Mesenchymal stem cell (in vitro differentiated cells and primary cell): ENCODE measurements around the gene LRIG1.

Experiments used
- DNase-seq: peaks from one replicate; pipeline ENCODE4 v3.0.0-alpha.2; 2013
- H2AFZ ChIP-seq: one replicate; pipeline ENCODE4 v1.6.1; 2013; ENCODE audit warnings: low read depth, mild to moderate bottlenecking, control low read depth, inconsistent platforms, low read length, moderate library complexity
- H2AK5ac ChIP-seq: 2 replicates; pipeline ENCODE4 v1.6.1; 2013; ENCODE audit warnings: low read length, moderate library complexity, mild to moderate bottlenecking, inconsistent platforms; ENCODE audit not compliant: severe bottlenecking
- H2BK120ac ChIP-seq: one replicate; pipeline ENCODE4 v1.6.1; 2013; ENCODE audit warnings: low read depth, mild to moderate bottlenecking, inconsistent platforms, low read length, moderate library complexity
- H2BK12ac ChIP-seq, 2 experiments: one replicate each; pipeline ENCODE4 v1.6.1; 2013; ENCODE audit warnings: inconsistent platforms in 2 of 2, low read length in 2 of 2, mild to moderate bottlenecking in 2 of 2, moderate library complexity in 2 of 2, control low read depth in 1 of 2
- H2BK15ac ChIP-seq: one replicate; pipeline ENCODE4 v1.6.1; 2013; ENCODE audit warnings: mild to moderate bottlenecking, low read depth, inconsistent platforms; ENCODE audit not compliant: poor library complexity, severe bottlenecking
- H2BK5ac ChIP-seq: 2 replicates; pipeline ENCODE4 v1.6.1; 2013; ENCODE audit warnings: low read depth, mild to moderate bottlenecking, low read length, control low read depth, inconsistent platforms; ENCODE audit not compliant: poor library complexity, severe bottlenecking
- H3K14ac ChIP-seq, 2 experiments: one replicate each; pipeline ENCODE4 v1.6.1; 2013; ENCODE audit warnings: inconsistent platforms in 2 of 2, low read length in 2 of 2, control low read depth in 1 of 2, mild to moderate bottlenecking in 1 of 2, moderate library complexity in 1 of 2
- H3K18ac ChIP-seq, 2 experiments: one replicate each; pipeline ENCODE4 v1.6.1; 2013; ENCODE audit warnings: inconsistent platforms in 2 of 2, low read length in 2 of 2, control low read depth in 1 of 2, low read depth in 1 of 2, mild to moderate bottlenecking in 1 of 2
- H3K23ac ChIP-seq, 2 experiments: one replicate each; pipeline ENCODE4 v1.6.1; 2013; ENCODE audit warnings: inconsistent platforms in 2 of 2, low read length in 2 of 2, mild to moderate bottlenecking in 2 of 2, moderate library complexity in 2 of 2, control low read depth in 1 of 2
- H3K27ac ChIP-seq: 2 replicates; pipeline ENCODE4 v1.5.1; 2013; ENCODE audit warnings: mild to moderate bottlenecking, moderate library complexity, low read length, control low read depth, inconsistent platforms; ENCODE audit not compliant: poor library complexity, severe bottlenecking
- H3K27me3 ChIP-seq, 2 experiments: 2 replicates each; pipeline versions ENCODE4 v1.6.1 to v1.7.0; 2013; ENCODE audit warnings: low read length in 2 of 2, mild to moderate bottlenecking in 2 of 2, moderate library complexity in 2 of 2, control low read depth in 1 of 2, inconsistent platforms in 1 of 2; ENCODE audit not compliant: control insufficient read depth in 1 of 2, insufficient read depth in 1 of 2
- H3K36me3 ChIP-seq, 2 experiments: 2 replicates each; pipeline versions ENCODE4 v1.6.1 to v1.7.0; 2013; ENCODE audit warnings: low read length in 2 of 2, control low read depth in 1 of 2, inconsistent platforms in 1 of 2, low read depth in 1 of 2, mild to moderate bottlenecking in 1 of 2; ENCODE audit not compliant: insufficient read depth in 2 of 2, control insufficient read depth in 1 of 2
- H3K4ac ChIP-seq, 2 experiments: one replicate each; pipeline ENCODE4 v1.6.1; 2013; ENCODE audit warnings: inconsistent platforms in 2 of 2, low read length in 2 of 2, mild to moderate bottlenecking in 2 of 2, moderate library complexity in 2 of 2, control low read depth in 1 of 2, low read depth in 1 of 2
- H3K4me1 ChIP-seq: 2 replicates; pipeline ENCODE4 v1.6.1; 2013; ENCODE audit warnings: low read depth, low read length, control low read depth; ENCODE audit not compliant: control insufficient read depth, insufficient read depth
- H3K4me2 ChIP-seq: 2 replicates; pipeline ENCODE4 v1.6.1; 2013; ENCODE audit warnings: low read length, mild to moderate bottlenecking, inconsistent platforms; ENCODE audit not compliant: poor library complexity, severe bottlenecking
- H3K4me3 ChIP-seq, 2 experiments: 2 replicates each; pipeline versions ENCODE4 v1.5.1 to v1.7.0; 2013; ENCODE audit warnings: low read length in 2 of 2, mild to moderate bottlenecking in 2 of 2, control low read depth in 1 of 2, low read depth in 1 of 2; ENCODE audit not compliant: insufficient read depth in 1 of 2
- H3K79me1 ChIP-seq: replicated peaks from 2 replicates; pipeline ENCODE4 v1.6.1; 2013; ENCODE audit warnings: mild to moderate bottlenecking, control low read depth, low read length, inconsistent platforms; ENCODE audit not compliant: poor library complexity, severe bottlenecking
- H3K9ac ChIP-seq: 2 replicates; pipeline ENCODE4 v1.7.0; 2013; ENCODE audit warnings: mild to moderate bottlenecking, low read length, moderate library complexity
- H3K9me3 ChIP-seq: 2 replicates; pipeline ENCODE4 v1.7.0; 2013; ENCODE audit warnings: mild to moderate bottlenecking, low read length; ENCODE audit not compliant: control insufficient read depth
- H4K8ac ChIP-seq: one replicate; pipeline ENCODE4 v1.6.1; 2013; ENCODE audit warnings: inconsistent platforms, mild to moderate bottlenecking, low read length, moderate library complexity
- H4K91ac ChIP-seq: one replicate; pipeline ENCODE4 v1.6.1; 2013; ENCODE audit warnings: mild to moderate bottlenecking, low read length, inconsistent platforms
- WGBS: methylation state at CpG from one replicate; pipeline ENCODE4 v1.1.7; 2013; ENCODE audit warnings: mixed read lengths; 5-methylcytosine and 5-hydroxymethylcytosine counted together

Gene LRIG1

DNA sequence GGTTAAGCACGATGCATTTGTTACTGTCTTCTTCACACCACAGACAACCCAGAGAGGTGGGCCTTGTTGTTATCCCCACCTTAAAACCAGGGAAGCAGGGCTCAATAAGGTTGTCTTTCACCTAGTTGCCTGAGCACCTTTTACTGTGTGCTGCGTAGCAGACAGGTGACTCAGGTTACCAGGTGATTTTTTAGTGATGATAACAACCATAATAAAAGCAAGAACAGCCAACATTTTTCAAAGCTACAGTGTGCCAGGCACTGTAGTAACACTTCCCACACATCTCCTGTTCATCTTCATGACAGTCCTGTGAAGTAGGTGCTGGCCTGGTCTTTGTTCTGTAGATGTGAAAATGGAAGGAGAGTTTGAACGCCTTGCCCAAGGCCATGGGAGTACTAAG, 147.8 kb downstream of the LRIG1 start:
- no peak overlapping the region for H4K91ac ChIP-seq

DNA sequence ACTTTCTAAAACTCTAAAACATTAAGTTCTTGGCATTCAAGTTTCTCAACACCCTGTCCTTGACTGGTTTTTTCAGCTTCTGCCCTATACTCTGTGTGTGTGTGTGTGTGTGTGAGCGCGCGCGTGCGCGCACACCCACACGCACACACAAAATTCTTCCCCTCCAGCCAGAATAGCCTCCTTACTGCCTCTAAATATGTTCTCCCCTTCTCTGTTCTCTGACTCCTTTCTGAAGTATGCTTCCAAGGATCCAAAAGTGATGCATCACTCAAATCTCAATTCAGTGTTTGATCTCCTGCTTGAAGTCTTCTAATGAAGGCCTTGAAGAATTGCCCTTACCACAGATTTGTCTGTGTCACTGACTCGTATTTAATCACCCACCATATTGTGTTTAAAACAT, 150.2 kb downstream of the LRIG1 start:
- H2BK15ac ChIP-seq: no peak overlapping the region
- no peak overlapping the region for H3K18ac ChIP-seq
- no peak overlapping the region for H4K8ac ChIP-seq
- H3K9me3 ChIP-seq: no peaks in the 10 kb centered on the region
- peak overlapping the region; percentile 53 for H2AK5ac ChIP-seq
- H3K14ac ChIP-seq: no peak overlapping the region
- peaks cover 0 to 3% of the 10 kb centered on the region in 2 experiments for H3K36me3 ChIP-seq
- H3K23ac ChIP-seq: no peak overlapping the region
- no peak overlapping the region for H3K9ac ChIP-seq
- no peak overlapping the region for H4K91ac ChIP-seq
- whole genome bisulfite sequencing: 100% methylated on average over 1 of the region's 8 CpGs
- H2BK5ac ChIP-seq: no peak overlapping the region
- H3K27me3 ChIP-seq: no peaks in the 10 kb centered on the region
- peaks cover 1% of the 10 kb centered on the region for H3K79me1 ChIP-seq
- no peak overlapping the region for H3K4me3 ChIP-seq
- H2AFZ ChIP-seq: no peak overlapping the region
- H3K4me2 ChIP-seq: no peak overlapping the region
- H3K4ac ChIP-seq: no peak overlapping the region
- DNase-seq: no peak
- H2BK120ac ChIP-seq: no peak overlapping the region
- no peak overlapping the region for H3K27ac ChIP-seq
- H3K4me1 ChIP-seq: peaks cover 4% of the 10 kb centered on the region
- no peak overlapping the region for H2BK12ac ChIP-seq

More for the DNA sequence above, 147.8 kb downstream of the LRIG1 start:
- Histone ChIP-seq H2AK5ac (peak overlapping the region; percentile 62), H2BK15ac (no peak overlapping the region), H3K4me2 (no peak overlapping the region), H3K27ac (peak overlapping the region; percentile 60), H2AFZ (no peak overlapping the region), H3K9me3 (no peaks in the 10 kb centered on the region), H3K79me1 (peaks cover 1% of the 10 kb centered on the region), H3K18ac (no peak overlapping the region), H2BK120ac (no peak overlapping the region), H3K9ac (no peak overlapping the region), H2BK12ac (no peak overlapping the region), H3K4me3 (no peak overlapping the region), H4K8ac (no peak overlapping the region), H3K27me3 (no peaks in the 10 kb centered on the region), H3K14ac (no peak overlapping the region), H3K23ac (no peak overlapping the region), H3K4ac (no peak overlapping the region), H3K4me1 (peaks cover 4% of the 10 kb centered on the region), H2BK5ac (no peak overlapping the region), H3K36me3 (no peaks in the 10 kb centered on the region)
- WGBS: 98% methylated on average over 3 of the region's 3 CpGs
- no peak for DNase-seq

DNA sequence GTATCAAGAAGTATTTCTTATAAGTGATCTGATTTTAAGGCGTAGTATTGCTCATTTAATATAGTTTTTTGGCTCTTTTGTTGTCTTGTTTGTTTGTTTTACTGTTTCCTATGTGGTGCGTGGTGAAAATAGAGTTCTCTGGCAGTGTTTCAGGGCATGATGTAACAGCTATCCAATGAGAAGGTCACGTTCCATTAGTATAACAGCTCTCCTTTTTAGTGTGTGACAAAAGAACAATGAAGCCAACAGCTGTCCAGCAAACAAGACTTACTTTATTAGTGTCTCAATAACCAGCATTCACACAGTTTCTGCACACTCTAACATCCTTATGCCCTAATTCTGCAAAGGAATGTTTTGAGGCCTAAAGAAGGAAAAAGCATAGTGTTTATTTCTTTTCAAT, 152.1 kb downstream of the LRIG1 start:
- no peaks in the 10 kb centered on the region for H3K9me3 ChIP-seq
- no peak overlapping the region for H4K91ac ChIP-seq
- no peak overlapping the region for H3K9ac ChIP-seq
- H2BK12ac ChIP-seq: no peak overlapping the region
- H3K14ac ChIP-seq: no peak overlapping the region
- H3K18ac ChIP-seq: no peak overlapping the region
- WGBS: 88% methylated on average over 3 of the region's 3 CpGs
- H2AK5ac ChIP-seq: no peak overlapping the region
- no peak overlapping the region for H2BK15ac ChIP-seq
- no peak overlapping the region for H3K27ac ChIP-seq
- H3K4me2 ChIP-seq: no peak overlapping the region
- no peak overlapping the region for H2BK120ac ChIP-seq
- H3K4ac ChIP-seq: no peak overlapping the region
- H2AFZ ChIP-seq: no peak overlapping the region
- no peaks in the 10 kb centered on the region for H3K27me3 ChIP-seq
- H3K79me1 ChIP-seq: peaks cover 5% of the 10 kb centered on the region
- H3K4me3 ChIP-seq: no peak overlapping the region
- H2BK5ac ChIP-seq: no peak overlapping the region
- H3K4me1 ChIP-seq: peaks cover 6% of the 10 kb centered on the region
- no peak for DNase-seq
- peaks cover 0 to 3% of the 10 kb centered on the region in 2 experiments for H3K36me3 ChIP-seq
- H4K8ac ChIP-seq: no peak overlapping the region
- no peak overlapping the region for H3K23ac ChIP-seq

GRCh38 chr3:66344848-66345578, 155.8 kb downstream of the LRIG1 start:
- Histone ChIP-seq H2BK15ac (no peak overlapping the region), H3K23ac (no peak overlapping the region), H3K4me3 (no peak overlapping the region), H3K36me3 (peaks cover 0 to 3% of the 10 kb centered on the region in 2 experiments), H2AFZ (no peak overlapping the region), H3K18ac (no peak overlapping the region), H4K91ac (no peak overlapping the region), H3K4me1 (peaks cover 2% of the 10 kb centered on the region), H3K27ac (no peak overlapping the region), H3K4me2 (no peak overlapping the region), H2AK5ac (no peak overlapping the region), H3K4ac (no peak overlapping the region), H3K9me3 (no peaks in the 10 kb centered on the region), H3K79me1 (peaks cover 3% of the 10 kb centered on the region), H3K14ac (no peak overlapping the region), H2BK12ac (no peak overlapping the region), H2BK120ac (no peak overlapping the region), H3K9ac (no peak overlapping the region), H2BK5ac (no peak overlapping the region), H3K27me3 (no peaks in the 10 kb centered on the region), H4K8ac (no peak overlapping the region)
- DNase-seq: no peak
- 86% methylated on average over 8 of the region's 8 CpGs for WGBS
